SU-DHL-6 (cell line): ENCODE measurements around the gene SDK2.

ENCODE experiments used
- H2AFZ ChIP-seq: fragments of 200-600 bp; sonication (generic); 2 replicates; pipeline ENCODE4 v1.6.1; 2014; ENCODE audit warnings: low read depth, mild to moderate bottlenecking, moderate library complexity, mixed read lengths, antibody characterized with exemption, low read length; ENCODE audit not compliant: severe bottlenecking
- H3F3A ChIP-seq: fragments of 200-600 bp; shearing (Covaris generic); 2 replicates; pipeline ENCODE4 v1.6.0; 2016; ENCODE audit warnings: antibody characterized with exemption, mild to moderate bottlenecking; ENCODE audit not compliant: insufficient read depth
- H3K27ac ChIP-seq: fragments of 200-600 bp; sonication (generic); 2 replicates; pipeline ENCODE4 v1.5.1; 2016; ENCODE audit warnings: low read depth, mild to moderate bottlenecking, low read length, moderate library complexity, mixed read lengths
- H3K27me3 ChIP-seq: fragments of 200-600 bp; sonication (generic), shearing (Covaris generic); 2 replicates; pipeline ENCODE4 v1.6.0; 2014; ENCODE audit warnings: mild to moderate bottlenecking, low read length
- H3K36me3 ChIP-seq: fragments of 200-600 bp; sonication (generic); 2 replicates; pipeline ENCODE4 v1.6.1; 2014; ENCODE audit warnings: mild to moderate bottlenecking, low read length, mixed read lengths
- H3K4me2 ChIP-seq: fragments of 300-600, 200-600 bp; shearing (Covaris generic), sonication (generic); 2 replicates; pipeline ENCODE4 v1.6.0; 2014; ENCODE audit warnings: low read length, low read depth, mild to moderate bottlenecking; ENCODE audit not compliant: poor library complexity, severe bottlenecking
- H3K4me3 ChIP-seq: fragments of 200-600 bp; sonication (generic); 2 replicates; pipeline ENCODE4 v1.5.1; 2014; ENCODE audit warnings: antibody characterized with exemption, low read length, mild to moderate bottlenecking, mixed read lengths; ENCODE audit not compliant: insufficient read depth, poor library complexity, severe bottlenecking
- H3K79me2 ChIP-seq: fragments of 200-600 bp; sonication (generic); 2 replicates; pipeline ENCODE4 v1.6.1; 2014; ENCODE audit warnings: mild to moderate bottlenecking, low read length, moderate library complexity; ENCODE audit not compliant: insufficient read depth
- H3K9ac ChIP-seq: fragments of 200-600 bp; sonication (generic); 2 replicates; pipeline ENCODE4 v1.7.0; 2014; ENCODE audit warnings: mild to moderate bottlenecking, low read length
- H3K9me2 ChIP-seq: fragments of 200-600 bp; sonication (generic); replicated peaks from 2 replicates; pipeline ENCODE4 v1.6.1; 2014; ENCODE audit warnings: low read length; ENCODE audit not compliant: insufficient read depth
- H3K9me3 ChIP-seq: fragments of 200-600 bp; sonication (generic); 2 replicates; pipeline ENCODE4 v1.6.1; 2014; ENCODE audit warnings: low read length, mixed read lengths; ENCODE audit not compliant: insufficient read depth
- H4K20me1 ChIP-seq: fragments of 200-600 bp; sonication (generic); 2 replicates; pipeline ENCODE4 v1.6.1; 2014; ENCODE audit warnings: low read depth, mild to moderate bottlenecking, antibody characterized with exemption, low read length, moderate library complexity, mixed read lengths
- EZH2phosphoT487 ChIP-seq: fragments of 200-600 bp; sonication (generic), shearing (Covaris generic); conservative IDR thresholded peaks from 2 replicates; pipeline ENCODE4 v1.6.1; 2018; ENCODE audit warnings: mild to moderate bottlenecking, antibody characterized with exemption, low read length, moderate library complexity, mixed read lengths
- TF ChIP-seq, protein P1 (sequence below): fragments of 200-600 bp; sonication (generic); IDR thresholded peaks from one replicate; pipeline ENCODE4 v1.5.1; 2017; ENCODE audit warnings: antibody characterized with exemption, mild to moderate bottlenecking, low read length, moderate library complexity; ENCODE audit not compliant: insufficient read depth, poor library complexity, severe bottlenecking

SDK2 gene

DNA sequence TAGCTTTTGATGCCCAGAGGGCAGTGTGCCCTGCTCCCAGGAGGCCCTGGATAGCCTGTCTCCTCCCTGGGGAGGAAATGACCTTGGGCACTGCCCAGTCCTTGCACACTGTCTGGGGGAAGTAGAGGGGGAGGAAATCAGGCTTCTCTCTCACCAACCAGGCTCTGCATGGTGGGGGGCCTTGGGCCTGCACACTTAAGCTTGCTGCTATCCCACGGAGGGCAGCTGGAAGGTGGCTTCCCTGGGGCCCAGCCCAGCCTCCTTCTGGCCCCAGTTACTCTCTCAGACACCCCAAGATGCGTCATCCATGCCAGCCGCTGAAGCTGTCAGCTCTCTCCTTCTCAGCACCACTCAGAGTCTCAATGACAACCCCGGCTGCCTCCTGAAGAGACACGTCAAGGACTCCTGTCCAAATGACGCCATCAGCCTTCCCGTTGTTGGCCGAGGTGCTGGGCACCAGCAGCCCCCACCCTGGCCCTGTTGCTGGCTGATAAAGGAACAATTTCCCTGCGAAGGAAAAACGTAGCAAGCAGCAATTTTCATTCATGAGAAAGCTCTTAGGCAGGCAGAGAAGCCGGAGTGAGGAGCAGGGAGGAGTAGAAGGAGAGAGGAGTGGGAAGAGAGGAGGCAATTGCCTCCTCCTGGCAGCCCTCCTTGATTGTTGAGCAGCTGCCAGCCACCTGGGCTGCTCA lies 95.5 kb downstream of the SDK2 start:
- Histone ChIP-seq H3K9ac (no peak overlapping the region), H3K4me3 (no peak overlapping the region), H3K27me3 (no peaks in the 10 kb centered on the region), H4K20me1 (no peaks in the 10 kb centered on the region), H3K79me2 (no peaks in the 10 kb centered on the region), H3K9me3 (no peaks in the 10 kb centered on the region), H3K4me2 (no peak overlapping the region), H3K9me2 (no peaks in the 10 kb centered on the region), H3K36me3 (no peaks in the 10 kb centered on the region), H3K27ac (no peak overlapping the region), H3F3A (no peaks in the 10 kb centered on the region), H2AFZ (no peak overlapping the region)
- TF ChIP-seq, protein P1, sequence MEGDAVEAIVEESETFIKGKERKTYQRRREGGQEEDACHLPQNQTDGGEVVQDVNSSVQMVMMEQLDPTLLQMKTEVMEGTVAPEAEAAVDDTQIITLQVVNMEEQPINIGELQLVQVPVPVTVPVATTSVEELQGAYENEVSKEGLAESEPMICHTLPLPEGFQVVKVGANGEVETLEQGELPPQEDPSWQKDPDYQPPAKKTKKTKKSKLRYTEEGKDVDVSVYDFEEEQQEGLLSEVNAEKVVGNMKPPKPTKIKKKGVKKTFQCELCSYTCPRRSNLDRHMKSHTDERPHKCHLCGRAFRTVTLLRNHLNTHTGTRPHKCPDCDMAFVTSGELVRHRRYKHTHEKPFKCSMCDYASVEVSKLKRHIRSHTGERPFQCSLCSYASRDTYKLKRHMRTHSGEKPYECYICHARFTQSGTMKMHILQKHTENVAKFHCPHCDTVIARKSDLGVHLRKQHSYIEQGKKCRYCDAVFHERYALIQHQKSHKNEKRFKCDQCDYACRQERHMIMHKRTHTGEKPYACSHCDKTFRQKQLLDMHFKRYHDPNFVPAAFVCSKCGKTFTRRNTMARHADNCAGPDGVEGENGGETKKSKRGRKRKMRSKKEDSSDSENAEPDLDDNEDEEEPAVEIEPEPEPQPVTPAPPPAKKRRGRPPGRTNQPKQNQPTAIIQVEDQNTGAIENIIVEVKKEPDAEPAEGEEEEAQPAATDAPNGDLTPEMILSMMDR = no peak
- no peak for TF ChIP-seq EZH2phosphoT487

DNA sequence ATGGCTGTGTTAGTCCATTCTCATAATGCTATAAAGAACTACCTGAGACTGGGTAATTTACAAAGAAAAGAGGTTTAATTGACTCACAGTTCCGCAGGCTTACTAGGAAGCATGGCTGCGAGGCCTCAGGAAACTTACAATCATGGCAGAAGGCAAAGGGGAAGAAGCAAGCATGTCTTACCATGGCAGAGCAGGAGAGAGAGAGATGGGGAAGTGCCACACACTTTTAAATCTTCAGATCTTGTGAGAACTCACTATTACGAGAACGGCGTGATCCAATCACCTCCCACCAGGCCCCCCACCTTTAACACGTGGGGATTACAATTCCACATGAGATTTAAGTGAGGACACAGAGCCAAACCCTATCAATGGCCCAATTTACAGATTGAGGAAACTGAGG lies 96.5 kb downstream of the SDK2 start:
- TF ChIP-seq, protein P1 = no peak
- no peak for TF ChIP-seq EZH2phosphoT487
- H3K27me3 ChIP-seq = no peaks in the 10 kb centered on the region
- no peaks in the 10 kb centered on the region for H3K9me2 ChIP-seq
- no peak overlapping the region for H3K27ac ChIP-seq
- no peak overlapping the region for H3K4me3 ChIP-seq
- H3K79me2 ChIP-seq = no peaks in the 10 kb centered on the region
- H3K9ac ChIP-seq = no peak overlapping the region
- no peak overlapping the region for H3K4me2 ChIP-seq
- no peaks in the 10 kb centered on the region for H3K36me3 ChIP-seq
- no peaks in the 10 kb centered on the region for H3K9me3 ChIP-seq
- H3F3A ChIP-seq = no peaks in the 10 kb centered on the region
- no peaks in the 10 kb centered on the region for H4K20me1 ChIP-seq
- no peak overlapping the region for H2AFZ ChIP-seq

DNA sequence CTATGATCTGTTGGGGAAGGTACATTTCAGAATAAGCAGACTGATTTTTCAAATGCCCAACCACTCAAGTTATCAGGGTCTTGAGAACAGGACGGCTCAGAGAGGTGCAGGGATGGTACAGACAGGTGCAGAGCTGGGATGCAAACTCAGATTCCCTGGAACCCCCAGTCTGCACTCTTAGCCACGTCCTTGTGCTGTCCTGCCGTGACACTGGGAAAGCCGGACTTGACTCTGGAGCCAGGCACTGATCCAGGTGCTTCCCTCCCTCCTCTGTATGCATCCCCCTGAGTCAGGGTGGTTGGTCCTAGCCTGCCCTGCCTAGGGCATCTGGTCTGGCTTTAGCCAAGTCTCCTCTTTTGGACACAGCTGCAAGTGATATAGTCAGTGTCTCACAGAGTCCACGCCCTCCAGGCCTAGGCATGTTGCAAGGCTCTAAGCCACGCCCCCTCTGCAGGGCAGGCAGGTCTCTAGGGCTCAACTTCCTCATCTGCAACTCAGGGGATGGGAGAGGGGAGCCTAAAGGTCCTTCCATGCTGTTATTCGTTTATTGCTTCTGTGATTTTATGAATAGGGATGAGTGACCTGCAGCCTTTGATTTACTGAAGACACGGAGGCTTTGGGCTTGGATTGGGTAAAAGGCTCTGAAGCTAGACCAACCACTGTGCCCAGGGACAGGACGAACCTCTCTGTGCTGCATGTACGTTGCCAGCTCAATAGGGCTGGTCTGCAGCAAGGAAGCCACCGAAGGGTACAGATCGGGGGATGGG lies 97.3 kb downstream of the SDK2 start:
- TF ChIP-seq EZH2phosphoT487 = no peak
- TF ChIP-seq, protein P1 = no peak

More for the DNA sequence above, 97.3 kb downstream of the SDK2 start:
- H3F3A ChIP-seq = no peaks in the 10 kb centered on the region
- H3K27ac ChIP-seq = no peak overlapping the region
- no peak overlapping the region for H3K4me3 ChIP-seq
- no peaks in the 10 kb centered on the region for H3K36me3 ChIP-seq
- no peak overlapping the region for H2AFZ ChIP-seq
- H3K9ac ChIP-seq = no peak overlapping the region
- no peaks in the 10 kb centered on the region for H3K27me3 ChIP-seq
- H3K9me3 ChIP-seq = no peaks in the 10 kb centered on the region
- H4K20me1 ChIP-seq = no peaks in the 10 kb centered on the region
- H3K79me2 ChIP-seq = no peaks in the 10 kb centered on the region
- no peaks in the 10 kb centered on the region for H3K9me2 ChIP-seq
- no peak overlapping the region for H3K4me2 ChIP-seq
